ENCODE measurements around the gene SPDYE8.
"Not testable (repeated sequence)": the region's sequence is repeated elsewhere in the genome, so short reads cannot be mapped to it uniquely, and the experiment has no call there.

Gene SPDYE8, protein sequence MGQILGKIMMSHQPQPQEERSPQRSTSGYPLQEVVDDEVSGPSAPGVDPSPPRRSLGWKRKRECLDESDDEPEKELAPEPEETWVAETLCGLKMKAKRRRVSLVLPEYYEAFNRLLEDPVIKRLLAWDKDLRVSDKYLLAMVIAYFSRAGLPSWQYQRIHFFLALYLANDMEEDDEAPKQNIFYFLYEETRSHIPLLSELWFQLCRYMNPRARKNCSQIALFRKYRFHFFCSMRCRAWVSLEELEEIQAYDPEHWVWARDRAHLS

DNA sequence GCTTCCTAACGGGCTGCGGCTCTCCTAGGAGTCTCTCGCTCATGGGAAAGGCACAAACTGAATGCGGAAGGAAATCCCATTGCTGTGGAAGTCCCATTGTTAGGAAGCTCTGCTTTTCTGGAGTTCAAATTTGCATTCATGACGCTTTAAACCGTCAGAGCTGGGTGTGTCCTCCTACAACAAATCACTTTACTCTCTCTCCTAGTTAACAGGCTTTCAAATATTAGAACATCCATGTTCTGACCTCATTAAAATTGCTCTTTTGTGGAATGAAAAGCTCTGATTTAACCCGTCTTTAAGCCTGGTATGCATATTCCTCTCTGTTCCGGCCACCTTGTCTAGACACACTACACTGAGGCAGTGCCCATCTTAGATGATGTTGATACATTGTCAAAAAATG is at the start of gene SPDYE8:
TSS of gene SPDYE8 (minus strand) at position 101 of the 400 bp plus-strand sequence. CDS start 1,800 bp downstream, outside the sequence.
- not testable (repeated sequence) for DNase-seq (ENCODE audit: low spot score)

DNA sequence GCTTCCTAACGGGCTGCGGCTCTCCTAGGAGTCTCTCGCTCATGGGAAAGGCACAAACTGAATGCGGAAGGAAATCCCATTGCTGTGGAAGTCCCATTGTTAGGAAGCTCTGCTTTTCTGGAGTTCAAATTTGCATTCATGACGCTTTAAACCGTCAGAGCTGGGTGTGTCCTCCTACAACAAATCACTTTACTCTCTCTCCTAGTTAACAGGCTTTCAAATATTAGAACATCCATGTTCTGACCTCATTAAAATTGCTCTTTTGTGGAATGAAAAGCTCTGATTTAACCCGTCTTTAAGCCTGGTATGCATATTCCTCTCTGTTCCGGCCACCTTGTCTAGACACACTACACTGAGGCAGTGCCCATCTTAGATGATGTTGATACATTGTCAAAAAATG is 28.2 kb upstream of the SPDYE8 start, which contains the start of gene SPDYE11:
TSS of gene SPDYE11 (minus strand) at position 101 of the 400 bp plus-strand sequence. CDS start 1,800 bp downstream, outside the sequence.
- not testable (repeated sequence) for DNase-seq (ENCODE audit: low spot score)

DNA sequence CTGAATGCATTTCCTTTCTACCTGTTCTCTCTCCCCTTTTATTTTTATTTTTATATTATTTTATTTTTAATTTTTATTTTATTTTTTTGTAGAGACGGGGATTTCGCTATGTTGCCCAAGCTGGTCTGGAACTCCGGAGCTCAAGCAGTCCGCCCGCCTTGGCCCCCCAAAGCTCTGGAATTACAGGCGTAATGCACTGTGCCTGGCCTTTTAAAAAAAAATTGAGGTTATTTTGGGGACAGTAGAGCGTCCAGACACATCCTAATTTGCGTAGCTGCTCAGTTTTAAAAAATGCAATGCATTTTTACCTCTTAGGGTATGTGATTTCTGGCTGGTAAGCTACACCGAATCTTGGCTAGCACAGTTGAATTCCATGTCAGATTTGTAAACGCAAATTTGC is 23.1 kb downstream of the SPDYE8 start:
- DNase-seq (ENCODE audit: low spot score), result not testable (repeated sequence)

DNA sequence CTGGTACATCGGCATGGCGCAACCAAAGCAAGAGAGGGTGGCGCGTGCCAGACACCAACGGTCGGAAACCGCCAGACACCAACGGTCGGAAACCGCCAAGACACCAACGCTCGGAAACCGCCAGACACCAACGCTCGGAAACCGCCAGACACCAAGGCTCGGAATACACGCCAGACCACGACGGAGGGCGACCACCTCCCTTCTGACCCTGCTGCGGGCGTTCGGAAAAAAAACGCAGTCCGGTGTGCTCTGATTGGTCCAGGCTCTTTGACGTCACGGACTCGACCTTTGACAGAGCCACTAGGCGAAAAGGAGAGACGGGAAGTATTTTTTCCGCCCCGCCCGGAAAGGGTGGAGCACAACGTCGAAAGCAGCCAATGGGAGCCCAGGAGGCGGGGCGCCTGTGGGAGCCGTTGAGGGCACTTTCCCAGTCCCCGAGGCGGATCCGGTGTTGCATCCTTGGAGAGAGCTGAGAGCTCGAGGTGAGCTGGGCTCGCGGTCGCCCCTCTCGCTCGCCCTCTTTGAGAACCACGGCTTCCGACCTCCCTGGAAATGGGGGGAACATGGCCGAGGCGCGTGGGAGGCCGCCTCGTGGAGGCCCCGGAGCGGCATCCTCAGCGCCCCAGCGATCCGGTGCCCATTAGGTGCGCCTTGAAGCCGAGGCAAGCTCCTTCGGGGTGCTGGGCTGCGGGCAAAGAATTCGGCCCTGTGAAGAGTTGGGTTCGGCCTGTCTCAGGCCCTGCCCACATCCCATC is 23.7 kb downstream of the SPDYE8 start:
- not testable (repeated sequence) for DNase-seq (ENCODE audit: low spot score)

DNA sequence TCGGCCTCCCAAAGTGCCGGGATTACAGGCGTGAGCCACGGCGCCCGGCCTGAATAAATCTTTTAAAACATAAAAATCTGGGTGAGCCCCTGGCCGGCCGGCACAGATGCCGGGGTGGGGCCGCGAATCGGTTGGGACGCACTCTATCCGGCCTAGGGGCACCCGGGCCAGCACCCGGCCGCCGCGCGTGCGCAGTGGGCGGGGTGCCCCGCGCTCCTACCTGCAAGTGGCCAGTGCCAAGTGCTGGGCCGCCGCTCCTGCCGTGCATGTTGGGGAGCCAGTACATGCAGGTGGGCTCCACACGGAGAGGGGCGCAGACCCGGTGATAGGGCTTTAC is 24.2 kb downstream of the SPDYE8 start:
- DNase-seq (ENCODE audit: low spot score), result not testable (repeated sequence)

DNA sequence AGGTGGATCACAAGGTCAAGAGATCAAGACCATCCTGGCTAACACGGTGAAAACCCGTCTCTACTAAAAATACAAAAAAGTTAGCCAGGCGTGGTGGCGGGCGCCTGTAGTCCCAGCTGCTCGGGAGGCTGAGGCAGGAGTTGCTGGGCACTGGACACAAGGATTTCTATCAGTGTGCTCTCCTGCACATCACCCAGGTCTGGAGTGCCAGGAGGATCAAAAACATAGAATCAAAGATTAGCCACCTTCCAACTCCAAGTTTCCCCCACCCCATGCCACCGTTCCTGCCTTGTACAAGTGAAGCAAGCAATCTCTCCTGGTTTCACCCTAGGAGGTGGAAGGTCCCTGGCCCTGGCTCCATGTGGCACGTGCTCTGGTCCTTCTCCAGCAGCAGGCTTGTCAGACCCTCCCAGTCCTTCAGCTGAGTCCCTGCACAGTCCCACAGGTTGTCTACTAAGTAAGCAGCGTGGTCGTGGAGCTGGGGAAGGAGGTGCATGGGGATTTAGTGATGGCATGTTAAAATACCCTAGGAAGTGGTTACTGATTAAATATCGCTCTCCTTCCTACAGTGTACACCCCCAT is 31.6 kb downstream of the SPDYE8 start:
- DNase-seq (ENCODE audit: low spot score), result not testable (repeated sequence)

DNA sequence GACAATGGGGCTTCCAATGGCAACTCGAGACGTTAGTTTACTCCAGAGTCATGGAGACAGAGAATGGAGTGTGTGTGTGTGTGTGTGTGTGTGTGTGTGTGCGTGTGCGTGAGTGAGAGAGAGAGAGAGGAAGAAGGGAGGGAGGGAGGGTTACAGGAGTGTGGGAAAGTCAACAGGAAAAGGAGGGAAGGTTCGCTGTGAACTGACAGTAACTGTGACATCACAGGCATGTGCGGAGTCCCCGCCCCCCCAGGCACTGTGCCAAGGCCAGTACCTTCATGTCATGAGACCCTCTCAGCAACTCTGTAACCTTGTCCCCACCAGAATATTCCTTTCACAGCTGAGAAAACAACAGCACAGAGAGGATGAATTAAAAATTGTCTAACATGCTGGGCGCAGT is 32.1 kb downstream of the SPDYE8 start:
- DNase-seq (ENCODE audit: low spot score), result not testable (repeated sequence)

DNA sequence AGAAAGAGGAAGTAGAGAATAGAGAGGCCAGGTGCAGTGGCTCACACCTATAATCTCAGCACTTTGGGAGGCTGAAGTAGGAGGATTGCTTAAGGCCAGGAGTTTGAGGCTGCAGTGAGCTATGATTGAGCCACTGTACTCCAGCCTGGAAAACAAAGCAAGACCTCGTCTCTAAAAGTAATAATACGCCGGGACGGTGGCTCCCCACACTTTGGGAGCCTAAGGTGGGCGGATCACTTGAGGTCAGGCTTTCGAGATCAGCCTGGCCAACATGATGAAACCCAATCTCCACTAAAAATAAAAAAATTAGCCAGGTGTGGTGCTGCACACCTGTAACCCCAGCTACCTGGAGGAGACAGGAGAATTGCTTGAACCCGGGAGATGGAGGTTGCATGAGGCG is 34.1 kb downstream of the SPDYE8 start:
- DNase-seq (ENCODE audit: low spot score), result not testable (repeated sequence)

DNA sequence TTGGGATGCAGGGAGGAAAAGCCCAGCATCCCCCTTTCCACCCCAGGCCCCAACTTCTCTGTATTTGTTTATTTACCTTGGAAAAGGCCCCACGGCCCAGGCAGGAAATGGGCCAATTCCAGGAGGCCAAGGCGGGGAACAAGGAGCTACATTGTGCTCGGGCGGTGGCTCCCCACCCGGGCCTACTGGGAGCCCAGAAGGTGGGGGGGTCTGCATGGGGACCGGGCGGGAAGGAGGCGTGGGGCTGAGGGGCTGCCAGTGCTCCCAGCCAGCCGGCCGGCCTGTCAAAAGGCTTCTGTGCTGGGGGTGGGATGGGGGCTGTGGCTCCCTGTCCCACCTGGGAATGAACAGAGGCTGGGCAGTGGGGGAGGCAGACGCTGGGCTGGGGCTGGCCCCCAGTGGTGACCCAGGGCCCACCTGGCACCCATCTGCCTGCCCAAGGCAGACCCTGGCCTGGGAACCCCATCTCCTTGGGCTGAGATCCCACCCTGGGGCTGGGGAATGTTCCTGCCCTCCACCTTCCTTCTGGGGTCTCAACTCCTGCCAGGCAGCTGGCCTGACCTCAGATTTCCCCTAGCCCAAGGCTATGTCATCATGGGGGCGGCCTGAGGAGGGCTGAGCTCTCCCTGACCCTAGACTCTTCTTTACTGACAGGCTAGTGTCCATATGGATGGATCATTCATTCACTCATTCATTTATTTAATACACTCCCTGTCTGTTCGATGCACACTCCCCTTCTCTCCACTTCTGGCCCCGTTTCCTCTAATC is 39.2 kb downstream of the SPDYE8 start:
- not testable (repeated sequence) for DNase-seq (ENCODE audit: low spot score)

DNA sequence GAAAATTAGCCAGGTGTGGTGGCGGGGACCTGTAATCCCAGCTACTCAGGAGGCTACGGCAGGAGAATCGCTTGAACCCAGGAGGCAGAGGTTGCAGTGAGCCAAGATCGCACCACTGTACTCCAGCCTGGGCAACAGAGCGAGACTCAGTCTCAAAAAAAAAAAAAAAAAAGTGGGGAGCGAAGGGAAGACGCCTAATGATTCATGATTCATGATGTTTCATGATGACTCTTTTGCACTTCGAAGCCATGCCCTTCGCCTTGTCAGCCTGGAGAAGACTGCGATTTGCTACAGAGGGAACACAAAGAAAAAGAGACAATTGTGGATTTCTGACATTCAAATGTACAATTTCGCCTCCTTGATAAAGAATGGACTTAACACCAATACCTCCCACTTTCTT is 47.5 kb downstream of the SPDYE8 start:
- DNase-seq (ENCODE audit: low spot score), result not testable (repeated sequence)

DNA sequence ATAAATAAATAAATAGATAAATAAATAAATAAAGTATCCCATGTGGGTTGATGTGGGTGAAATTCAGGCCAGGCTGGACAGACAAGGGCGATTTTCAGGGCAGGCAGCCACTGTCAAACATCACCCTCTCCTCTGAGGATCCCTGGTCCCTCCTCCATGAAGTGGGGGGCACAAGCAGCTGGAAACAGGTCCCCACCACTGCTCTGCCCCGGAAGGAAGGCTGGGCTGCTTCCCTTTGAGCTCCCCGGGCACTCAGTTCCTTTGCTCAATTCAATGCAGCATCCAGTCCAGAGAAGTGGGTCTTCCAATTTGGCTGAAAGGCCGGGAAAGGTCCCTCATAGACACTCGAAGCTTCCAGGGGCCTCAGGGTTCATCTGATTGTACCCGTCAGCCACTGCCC is 49.2 kb downstream of the SPDYE8 start:
- DNase-seq (ENCODE audit: low spot score), result not testable (repeated sequence)

DNA sequence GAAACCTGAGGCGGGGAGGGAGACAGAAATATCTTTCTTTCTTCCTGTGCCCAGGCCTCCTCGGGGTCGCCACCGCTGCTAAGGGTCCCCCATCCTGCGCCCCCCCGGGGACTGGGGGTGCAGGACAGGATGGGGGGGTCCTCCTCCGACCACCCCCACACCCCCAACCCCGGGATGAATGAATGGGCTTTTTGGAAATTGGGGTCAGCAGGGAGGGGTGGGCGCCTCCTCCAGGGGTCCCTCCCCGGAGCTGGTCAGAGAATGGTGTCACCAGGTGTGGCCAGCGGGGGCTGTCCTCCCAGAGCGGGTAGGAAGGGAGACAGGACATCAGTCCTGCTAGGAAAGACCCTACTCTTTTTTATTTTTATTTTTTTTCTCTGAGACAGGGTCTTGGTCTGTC is 53.1 kb downstream of the SPDYE8 start:
- DNase-seq (ENCODE audit: low spot score), result not testable (repeated sequence)

DNA sequence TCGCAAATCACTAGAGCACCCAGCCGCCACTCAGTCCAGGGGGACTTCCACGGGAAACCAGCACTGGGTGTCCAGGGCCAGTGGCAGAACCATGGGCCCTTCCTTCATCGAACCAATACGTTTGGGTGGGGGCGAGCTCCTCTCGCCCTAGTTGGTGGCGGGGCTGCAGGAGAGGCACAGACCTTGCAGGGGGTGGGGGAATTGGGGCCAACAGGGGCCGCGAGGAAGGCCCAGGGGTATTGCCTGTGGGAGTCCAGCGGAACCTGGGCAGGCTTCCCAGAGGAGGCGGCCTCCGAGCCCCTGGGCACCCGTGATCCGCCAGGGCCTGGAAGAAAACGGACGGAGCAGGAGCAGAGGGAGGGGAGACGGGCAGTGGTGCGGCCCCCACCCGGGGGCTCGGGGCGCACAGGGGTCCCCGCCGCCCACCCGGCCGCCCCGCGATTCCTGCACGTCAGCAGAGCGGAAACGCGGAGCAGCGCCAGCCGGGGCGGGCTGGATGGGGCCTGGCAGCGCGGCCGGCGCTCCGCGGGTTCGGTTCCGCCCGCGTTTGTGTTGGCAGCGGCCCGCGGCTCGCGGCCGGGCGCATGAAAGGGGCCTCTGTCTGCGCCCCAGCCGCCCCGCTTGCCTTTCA is 53.8 kb downstream of the SPDYE8 start:
- DNase-seq (ENCODE audit: low spot score), result not testable (repeated sequence)

DNA sequence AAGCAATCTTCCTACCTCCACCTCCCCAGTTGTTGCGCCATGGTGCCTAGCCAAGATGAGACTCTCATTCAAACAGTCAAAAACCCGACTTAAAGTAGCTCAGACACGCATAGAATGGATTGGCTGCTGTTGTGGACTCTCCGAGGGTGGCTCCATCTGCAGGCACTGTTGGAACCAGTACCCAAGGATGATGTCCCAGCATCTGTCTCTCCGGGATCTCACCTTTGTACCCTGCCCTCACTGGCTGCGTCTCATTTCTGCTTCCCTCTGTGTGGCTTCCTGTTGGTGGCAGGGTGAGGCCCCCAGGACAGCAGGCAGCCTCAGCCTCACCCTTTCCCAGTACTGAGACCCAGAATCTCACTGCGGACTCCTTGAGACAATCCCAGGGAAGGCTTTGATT is 54.8 kb downstream of the SPDYE8 start:
- not testable (repeated sequence) for DNase-seq (ENCODE audit: low spot score)

DNA sequence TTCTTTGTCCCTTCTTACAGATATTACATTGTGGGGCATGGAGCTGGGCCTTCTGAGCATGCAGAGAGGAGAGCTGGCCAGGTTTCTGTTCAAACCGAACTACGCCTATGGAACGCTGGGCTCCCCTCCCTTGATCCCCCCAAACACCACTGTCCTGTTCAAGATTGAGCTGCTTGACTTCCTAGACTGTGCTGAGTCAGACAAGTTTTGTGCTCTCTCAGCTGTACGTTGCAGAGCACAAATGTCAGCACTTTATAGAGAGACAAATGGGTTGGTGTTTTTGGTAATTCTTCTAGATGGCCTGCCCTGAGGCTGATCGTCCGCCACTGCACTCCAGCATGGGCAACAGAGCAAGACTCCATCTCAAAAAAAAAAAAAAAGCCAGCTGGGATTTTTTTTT is 58.1 kb downstream of the SPDYE8 start:
- DNase-seq (ENCODE audit: low spot score), result not testable (repeated sequence)

Measured in HuH-7 (cell line).